Uterus (tissue), 4 donors: ENCODE data around the gene SRBD1. TPM values are rescaled to one million over a fixed set of nuclear protein-coding genes. Genes with fewer than 3 reads are reported as not detected.

Experiments
- DNase-seq, 2 donors: peaks; one replicate each; pipeline ENCODE4 v3.0.0-alpha.2; 2019 to 2020
- H3K27ac ChIP-seq, 2 donors: fragments of 200-600 bp; sonication (generic); 1 replicate in 1 of 2; 2 replicates in 1 of 2; pipeline ENCODE4 v1.5.1; 2016 to 2018
- H3K27me3 ChIP-seq, 2 donors: fragments of 200-600 bp; sonication (generic); one replicate each; pipeline ENCODE4 v1.5.1; 2018 to 2019; ENCODE audit warnings: control low read depth in 1 of 2
- H3K36me3 ChIP-seq, 2 donors: fragments of 200-600 bp; sonication (generic); one replicate each; pipeline ENCODE4 v1.5.1; 2019; ENCODE audit warnings: control low read depth in 1 of 2
- H3K4me1 ChIP-seq, 2 donors: fragments of 200-600 bp; sonication (generic); one replicate each; pipeline ENCODE4 v1.5.1; 2018 to 2019; ENCODE audit warnings: control low read depth in 1 of 2
- H3K4me3 ChIP-seq, 2 donors: fragments of 200-600 bp; sonication (generic); 1 replicate in 1 of 2; 2 replicates in 1 of 2; pipeline ENCODE4 v1.5.1; 2018 to 2019; ENCODE audit warnings: mild to moderate bottlenecking in 1 of 2
- H3K9me3 ChIP-seq, 2 donors: fragments of 200-600 bp; sonication (generic); one replicate each; pipeline ENCODE4 v1.5.1; 2019; ENCODE audit warnings: control low read depth in 1 of 2
- CTCF ChIP-seq, 4 experiments: fragments of 200-600 bp in 2 of 4; fragments of 450-650 bp in 2 of 4; sonication (generic) in 2 of 4; IDR thresholded peaks; one replicate each; pipeline ENCODE4 v1.5.1; 2016 to 2019; ENCODE audit warnings: antibody characterized with exemption in 4 of 4, mild to moderate bottlenecking in 2 of 4, moderate library complexity in 1 of 4
- POLR2A ChIP-seq, 2 donors: fragments of 450-650 bp; IDR thresholded peaks; one replicate each; pipeline ENCODE4 v1.6.1; 2016; ENCODE audit warnings: antibody characterized with exemption in 2 of 2, mild to moderate bottlenecking in 1 of 2, moderate library complexity in 1 of 2
- intact Hi-C: fragments of 100-400 bp; cut with DNase I; formaldehyde crosslinking; loops from one replicate; pipeline ENCODE4 v1.15.1; 2023; ENCODE audit warnings: low total_unique reads
- total RNA-seq, 4 donors: library from RNA; depleted of rRNA in 3 of 4; stranded (reverse); fragments of >200 nt in 3 of 4; gene quantifications; one replicate each; pipeline versions ENCODE4 v1.1.0 to v1.2.4, GENCODE V29; 2014 to 2023
- donor health status: DM: yes; HTN: yes; CAD: no.

Gene SRBD1
- total RNA-seq, 4 donors from 2014 or later, result 13.1 to 65.8 (median 34.0) TPM

GRCh38 chr2:45610281-45611019 is 617 bp downstream of the SRBD1 start:
- Histone ChIP-seq H3K9me3 (no peaks in the 10 kb centered on the region), H3K27ac (peak overlapping the region; percentile 84 to 90), H3K27me3 (no peaks in the 10 kb centered on the region), H3K4me3 (peak overlapping the region; percentile 54 to 59), H3K36me3 (no peaks in the 10 kb centered on the region), H3K4me1 (peaks cover 0 to 6% of the 10 kb centered on the region in 2 donors)
- DNase-seq, result peak; percentile 43 to 44
- TF ChIP-seq POLR2A (IDR thresholded peaks at IDR 0.05) (no peak), CTCF (IDR thresholded peaks at IDR 0.05) (peak in 2 of 4 experiments; percentile 13 to 22)
- intact Hi-C loops, result no loop called here

DNA sequence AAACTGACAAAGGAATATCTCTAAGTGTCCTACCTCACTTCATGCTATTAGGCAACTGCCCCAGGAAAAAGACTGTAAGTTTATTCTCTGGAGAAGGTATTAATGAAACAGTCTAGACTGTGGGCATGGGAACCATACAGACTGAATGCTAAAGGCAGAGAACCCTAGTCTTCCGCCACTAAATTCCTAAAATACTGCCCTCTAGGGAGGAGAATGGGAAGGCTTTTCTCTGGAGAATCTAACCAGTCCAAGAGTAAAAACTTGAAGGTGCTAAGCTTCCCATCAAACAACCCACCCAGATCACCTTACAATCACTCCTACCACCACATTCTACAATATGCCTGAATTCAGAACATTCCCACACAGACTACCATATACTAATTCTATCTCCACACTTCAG is 3.4 kb downstream of the SRBD1 start:
- TF ChIP-seq POLR2A (IDR thresholded peaks at IDR 0.05) (no peak), CTCF (IDR thresholded peaks at IDR 0.05) (no peak)
- peaks cover 0 to 6% of the 10 kb centered on the region in 2 donors for H3K4me1 ChIP-seq
- no peaks in the 10 kb centered on the region for H3K36me3 ChIP-seq
- no peaks in the 10 kb centered on the region for H3K27me3 ChIP-seq
- no peaks in the 10 kb centered on the region for H3K9me3 ChIP-seq
- intact Hi-C loops, result no loop called here
- no peak overlapping the region for H3K4me3 ChIP-seq
- no peak for DNase-seq
- H3K27ac ChIP-seq, result no peak overlapping the region

DNA sequence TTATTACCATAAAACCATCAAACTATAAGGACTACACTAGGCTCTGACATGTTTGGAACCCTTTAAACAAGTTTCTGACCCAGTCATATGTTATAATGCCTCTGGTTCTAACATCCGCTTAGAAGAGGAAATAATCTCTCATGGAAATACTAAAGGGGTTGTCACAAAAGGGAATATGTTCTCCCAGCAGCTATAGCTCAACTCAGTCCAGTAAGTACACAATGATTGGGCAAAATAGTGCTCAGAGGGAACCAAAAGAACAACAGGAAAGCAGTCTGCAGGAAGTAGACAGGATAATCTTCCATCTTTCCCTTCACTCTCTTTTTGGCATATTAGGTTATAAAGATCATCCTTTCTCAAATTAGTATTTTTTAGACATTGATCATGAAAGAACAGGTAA is 4.3 kb downstream of the SRBD1 start:
- no peaks in the 10 kb centered on the region for H3K27me3 ChIP-seq
- H3K4me1 ChIP-seq, result peaks cover 0 to 6% of the 10 kb centered on the region in 2 donors
- no peak for TF ChIP-seq POLR2A (IDR thresholded peaks at IDR 0.05)
- TF ChIP-seq CTCF (IDR thresholded peaks at IDR 0.05), result no peak
- DNase-seq, result no peak
- H3K9me3 ChIP-seq, result no peaks in the 10 kb centered on the region
- H3K27ac ChIP-seq, result no peak overlapping the region
- intact Hi-C loops, result no loop called here
- H3K4me3 ChIP-seq, result no peak overlapping the region
- H3K36me3 ChIP-seq, result no peaks in the 10 kb centered on the region

- TF ChIP-seq CTCF (IDR thresholded peaks at IDR 0.05) (no peak), POLR2A (IDR thresholded peaks at IDR 0.05) (no peak)
Observed at GRCh38 chr2:45605116-45605515, 6.0 kb downstream of the SRBD1 start.

DNA sequence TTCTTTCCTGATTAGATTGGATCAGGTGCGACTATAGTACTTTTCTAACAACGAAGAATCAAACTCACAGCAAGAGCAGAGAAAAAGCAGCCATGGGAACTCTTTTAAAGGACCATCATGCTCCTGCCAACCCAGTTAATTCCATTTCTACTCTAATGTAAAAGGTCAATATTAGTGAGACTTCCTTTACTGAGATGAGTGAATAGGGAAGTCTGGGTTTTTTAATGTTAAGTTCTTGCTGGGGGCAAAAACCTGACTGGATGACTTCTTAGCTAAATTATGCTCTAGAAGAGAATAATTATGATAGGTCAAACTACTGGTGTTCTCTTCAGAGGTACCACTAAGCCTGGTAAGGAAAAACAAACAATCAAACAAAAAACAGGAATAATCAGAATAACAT is 8.4 kb downstream of the SRBD1 start:
- no peaks in the 10 kb centered on the region for H3K4me1 ChIP-seq
- H3K36me3 ChIP-seq, result no peaks in the 10 kb centered on the region
- TF ChIP-seq POLR2A (IDR thresholded peaks at IDR 0.05) (no peak), CTCF (IDR thresholded peaks at IDR 0.05) (no peak)
- intact Hi-C loops, result no loop called here
- no peaks in the 10 kb centered on the region for H3K9me3 ChIP-seq
- H3K4me3 ChIP-seq, result no peak overlapping the region
- DNase-seq, result no peak
- H3K27ac ChIP-seq, result no peak overlapping the region
- H3K27me3 ChIP-seq, result no peaks in the 10 kb centered on the region

More at GRCh38 chr2:45605116-45605515, 6.0 kb downstream of the SRBD1 start:
- intact Hi-C loops, result no loop called here
- Histone ChIP-seq H3K9me3 (no peaks in the 10 kb centered on the region), H3K4me3 (no peak overlapping the region), H3K27me3 (no peaks in the 10 kb centered on the region), H3K4me1 (peaks cover 0 to 4% of the 10 kb centered on the region in 2 donors), H3K27ac (no peak overlapping the region), H3K36me3 (no peaks in the 10 kb centered on the region)
- DNase-seq, result no peak
